Prostate gland (tissue), 2 donors: ENCODE results near the gene BRAT1. TPM values are rescaled to one million over a fixed set of nuclear protein-coding genes. Genes with fewer than 3 reads are reported as not detected.

Source experiments
- DNase-seq: peaks from one replicate; pipeline ENCODE4 v3.0.0-alpha.2; 2019; ENCODE audit warnings: low spot score
- H3K27ac ChIP-seq, 2 donors: fragments of 200-600 bp; sonication (generic); 2 replicates each; pipeline ENCODE4 v1.5.1; 2017 to 2019
- H3K27me3 ChIP-seq: fragments of 200-600 bp; sonication (generic); replicated peaks from 2 replicates; pipeline ENCODE4 v1.5.1; 2019; ENCODE audit not compliant: insufficient read depth
- H3K36me3 ChIP-seq, 2 donors: fragments of 200-600 bp; sonication (generic); 1 replicate in 1 of 2; 2 replicates in 1 of 2; pipeline versions ENCODE4 v1.5.1 to v1.8.1; 2017 to 2019
- H3K4me1 ChIP-seq: fragments of 200-600 bp; sonication (generic); replicated peaks from 2 replicates; pipeline ENCODE4 v1.5.1; 2019
- H3K4me3 ChIP-seq, 2 donors: fragments of 200-600 bp; sonication (generic); 2 replicates each; pipeline ENCODE4 v1.5.1; 2017 to 2019
- H3K9me3 ChIP-seq: fragments of 200-600 bp; sonication (generic); 2 replicates; pipeline ENCODE4 v1.5.1; 2017
- CTCF ChIP-seq, 4 experiments: fragments of 200-600 bp in 2 of 4; fragments of 450-650 bp in 2 of 4; sonication (generic) in 2 of 4; IDR thresholded peaks; 1 replicate in 3 of 4; 2 replicates in 1 of 4; pipeline ENCODE4 v1.5.1; 2016 to 2019; ENCODE audit warnings: antibody characterized with exemption in 4 of 4, mild to moderate bottlenecking in 2 of 4, moderate library complexity in 2 of 4
- POLR2A ChIP-seq: fragments of 450-650 bp; IDR thresholded peaks from one replicate; pipeline ENCODE4 v1.6.1; 2016; ENCODE audit warnings: antibody characterized with exemption, mild to moderate bottlenecking
- POLR2AphosphoS5 ChIP-seq: sonication (generic); formaldehyde crosslinking; IDR thresholded peaks from one replicate; pipeline ENCODE4 v1.6.1; 2017; ENCODE audit warnings: antibody characterized with exemption
- WGBS: methylation state at CpG from one replicate; pipeline ENCODE4 v1.1.5; 2018; 5-methylcytosine and 5-hydroxymethylcytosine counted together
- intact Hi-C: fragments of 100-400 bp; cut with DNase I; formaldehyde crosslinking; loops from one replicate; pipeline ENCODE4 v1.14.2; 2022
- total RNA-seq, 2 donors: library from RNA; depleted of rRNA; stranded (reverse); fragments of >200 nt; gene quantifications; one replicate each; pipeline ENCODE4 v1.1.0, GENCODE V29; 2016

Gene BRAT1
- total RNA-seq, 2 donors from 2014 or later, result 83.9 to 113 TPM

GRCh38 chr7:2553831-2554581 is 1.3 kb downstream of the BRAT1 start:
- peak overlapping the region; percentile 79 to 93 for H3K4me3 ChIP-seq
- no peaks in the 10 kb centered on the region for H3K36me3 ChIP-seq
- H3K27ac ChIP-seq, result peak overlapping the region; percentile 95 to 99
- H3K4me1 ChIP-seq, result peaks cover 9% of the 10 kb centered on the region
- no peaks in the 10 kb centered on the region for H3K27me3 ChIP-seq
- H3K9me3 ChIP-seq, result no peaks in the 10 kb centered on the region
- intact Hi-C loops, result no loop called here
- 41% methylated on average over 16 of the region's 16 CpGs for WGBS
- DNase-seq, result peak; percentile 40
- TF ChIP-seq CTCF (IDR thresholded peaks at IDR 0.05) (no peak), POLR2AphosphoS5 (peak; percentile 57)

GRCh38 chr7:2553108-2553507 is 2.2 kb downstream of the BRAT1 start:
- Histone ChIP-seq H3K4me1 (peaks cover 9% of the 10 kb centered on the region), H3K4me3 (no peak overlapping the region), H3K27ac (peak overlapping the region in 1 of 2 donors; percentile 95), H3K36me3 (no peaks in the 10 kb centered on the region), H3K9me3 (no peaks in the 10 kb centered on the region), H3K27me3 (no peaks in the 10 kb centered on the region)
- intact Hi-C loops, result no loop called here
- 94% methylated on average over 10 of the region's 10 CpGs for WGBS
- no peak for DNase-seq
- no peak for TF ChIP-seq POLR2AphosphoS5
- TF ChIP-seq CTCF (IDR thresholded peaks at IDR 0.05), result no peak
- TF ChIP-seq POLR2A, result no peak

GRCh38 chr7:2551418-2551817 is 3.9 kb downstream of the BRAT1 start:
- H3K27me3 ChIP-seq, result no peaks in the 10 kb centered on the region
- no peak overlapping the region for H3K27ac ChIP-seq
- H3K4me1 ChIP-seq, result peaks cover 9% of the 10 kb centered on the region
- no peak overlapping the region for H3K4me3 ChIP-seq
- no peak for DNase-seq
- no peaks in the 10 kb centered on the region for H3K9me3 ChIP-seq
- intact Hi-C loops, result no loop called here
- H3K36me3 ChIP-seq, result peaks cover 5 to 7% of the 10 kb centered on the region in 2 donors
- TF ChIP-seq CTCF (IDR thresholded peaks at IDR 0.05) (no peak), POLR2A (no peak), POLR2AphosphoS5 (no peak)
- 96% methylated on average over 8 of the region's 8 CpGs for WGBS

- no peak for TF ChIP-seq CTCF (IDR thresholded peaks at IDR 0.05)
- no peak for TF ChIP-seq POLR2AphosphoS5
- no peak for TF ChIP-seq POLR2A
- intact Hi-C loops, result no loop called here
- Histone ChIP-seq H3K9me3 (no peaks in the 10 kb centered on the region), H3K36me3 (peaks cover 18 to 22% of the 10 kb centered on the region in 2 donors), H3K27me3 (no peaks in the 10 kb centered on the region), H3K4me3 (no peak overlapping the region), H3K4me1 (no peaks in the 10 kb centered on the region), H3K27ac (no peak overlapping the region)
- 94% methylated on average over 31 of the region's 31 CpGs for WGBS
- no peak for DNase-seq
Observed at GRCh38 chr7:2546776-2547586, 8.3 kb downstream of the BRAT1 start.
